IgD-negative memory B cell (primary cell): ENCODE measurements around the gene NOP14. TPM values are rescaled to one million over a fixed set of nuclear protein-coding genes. Genes with fewer than 3 reads are reported as not detected.

Experiments
- H3K27ac Mint-ChIP-seq, 3 donors: one replicate each; pipeline ENCODE4 v1.8.0; 2020 to 2022; ENCODE audit warnings: mild to moderate bottlenecking in 3 of 3, mixed read lengths in 3 of 3, moderate library complexity in 1 of 3
- H3K27me3 Mint-ChIP-seq: one replicate; pipeline ENCODE4 v1.8.0; 2021; ENCODE audit warnings: mixed read lengths
- H3K36me3 Mint-ChIP-seq: one replicate; pipeline ENCODE4 v1.8.0; 2020; ENCODE audit warnings: mild to moderate bottlenecking, mixed read lengths
- H3K4me1 Mint-ChIP-seq, 3 donors: one replicate each; pipeline ENCODE4 v1.8.0; 2020 to 2022; ENCODE audit warnings: mixed read lengths in 3 of 3, mild to moderate bottlenecking in 1 of 3
- H3K4me3 Mint-ChIP-seq, 4 donors: one replicate each; pipeline ENCODE4 v1.8.0; 2020 to 2022; ENCODE audit warnings: mild to moderate bottlenecking in 4 of 4, mixed read lengths in 4 of 4, moderate library complexity in 3 of 4
- H3K9me3 Mint-ChIP-seq, 3 donors: one replicate each; pipeline ENCODE4 v1.8.0; 2020 to 2021; ENCODE audit warnings: mixed read lengths in 3 of 3, mild to moderate bottlenecking in 1 of 3
- polyA plus RNA-seq: library from polyadenylated mRNA; unstranded; fragments of 300-500 nt; fragmentation: Illumina TruSeq; gene quantifications from one replicate; pipeline ENCODE4 v1.2.3, GENCODE V29; 2021

NOP14 gene
- polyA plus RNA-seq, 1 donor from 2014 or later, result 18.9 TPM

GRCh38 chr4:2910409-2910808, 52.8 kb downstream of the NOP14 start:
- H3K4me3 Mint-ChIP-seq, result no peak overlapping the region
- peaks cover 7% of the 10 kb centered on the region for H3K36me3 Mint-ChIP-seq

GRCh38 chr4:2909583-2909982, 53.6 kb downstream of the NOP14 start:
- Mint-ChIP-seq H3K27me3 (no peaks in the 10 kb centered on the region), H3K4me3 (no peak overlapping the region), H3K9me3 (no peaks in the 10 kb centered on the region), H3K36me3 (peaks cover 5% of the 10 kb centered on the region), H3K4me1 (peaks cover 9 to 13% (median 12%) of the 10 kb centered on the region in 3 donors), H3K27ac (peak overlapping the region in 2 of 3 donors; percentile 39 to 40)

More at GRCh38 chr4:2910409-2910808, 52.8 kb downstream of the NOP14 start:
- peaks cover 12 to 18% (median 13%) of the 10 kb centered on the region in 3 donors for H3K4me1 Mint-ChIP-seq
- H3K27me3 Mint-ChIP-seq, result no peaks in the 10 kb centered on the region
- H3K27ac Mint-ChIP-seq, result peak overlapping the region in 2 of 3 donors; percentile 11 to 84
- H3K9me3 Mint-ChIP-seq, result no peaks in the 10 kb centered on the region

- Mint-ChIP-seq H3K4me3 (no peak overlapping the region), H3K4me1 (peaks cover 8 to 12% (median 9%) of the 10 kb centered on the region in 3 donors), H3K27me3 (no peaks in the 10 kb centered on the region), H3K9me3 (no peaks in the 10 kb centered on the region), H3K27ac (no peak overlapping the region), H3K36me3 (peaks cover 5% of the 10 kb centered on the region)
Observed at GRCh38 chr4:2908686-2909085, 54.5 kb downstream of the NOP14 start.

- no peaks in the 10 kb centered on the region for H3K9me3 Mint-ChIP-seq
- peaks cover 8 to 12% (median 9%) of the 10 kb centered on the region in 3 donors for H3K4me1 Mint-ChIP-seq
- H3K4me3 Mint-ChIP-seq, result no peak overlapping the region
- no peaks in the 10 kb centered on the region for H3K27me3 Mint-ChIP-seq
- H3K27ac Mint-ChIP-seq, result no peak overlapping the region
- H3K36me3 Mint-ChIP-seq, result peaks cover 5% of the 10 kb centered on the region
Observed at GRCh38 chr4:2907706-2908293, 55.4 kb downstream of the NOP14 start.

- Mint-ChIP-seq H3K27me3 (no peaks in the 10 kb centered on the region), H3K36me3 (peaks cover 5% of the 10 kb centered on the region), H3K4me3 (no peak overlapping the region), H3K9me3 (no peaks in the 10 kb centered on the region), H3K27ac (no peak overlapping the region), H3K4me1 (peaks cover 8 to 12% (median 9%) of the 10 kb centered on the region in 3 donors)
Observed at GRCh38 chr4:2907226-2907625, 56.0 kb downstream of the NOP14 start.

DNA sequence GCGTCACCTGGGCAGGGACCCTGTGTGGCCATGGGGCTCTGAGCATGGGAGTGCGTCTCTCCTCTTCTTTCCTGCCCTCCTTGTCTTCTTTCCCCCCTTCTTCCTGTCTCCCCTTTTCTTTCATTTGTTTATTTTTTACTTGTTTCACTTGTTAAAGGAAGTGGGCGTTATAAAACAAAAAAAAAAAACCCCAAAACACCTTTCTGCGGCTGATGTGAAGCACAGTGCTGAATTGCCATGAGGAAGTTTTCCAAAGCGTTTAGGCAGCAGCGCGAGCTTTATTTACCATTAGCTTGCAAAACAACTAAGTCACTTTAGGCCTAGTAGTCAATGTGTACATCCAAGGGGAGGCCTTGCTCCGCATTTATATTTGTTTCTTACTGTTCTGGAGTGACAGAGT, 57.0 kb downstream of the NOP14 start:
- no peaks in the 10 kb centered on the region for H3K27me3 Mint-ChIP-seq
- no peak overlapping the region for H3K4me3 Mint-ChIP-seq
- H3K36me3 Mint-ChIP-seq, result peaks cover 5% of the 10 kb centered on the region
- peaks cover 8 to 12% (median 9%) of the 10 kb centered on the region in 3 donors for H3K4me1 Mint-ChIP-seq
- peak overlapping the region; percentile 26 to 86 (median 34) for H3K27ac Mint-ChIP-seq
- no peaks in the 10 kb centered on the region for H3K9me3 Mint-ChIP-seq

- Mint-ChIP-seq H3K4me3 (peak overlapping the region in 1 of 4 donors; percentile 8), H3K27ac (peak overlapping the region; percentile 26 to 53 (median 43)), H3K27me3 (no peaks in the 10 kb centered on the region), H3K36me3 (peaks cover 7% of the 10 kb centered on the region), H3K9me3 (no peaks in the 10 kb centered on the region), H3K4me1 (peaks cover 8 to 9% (median 9%) of the 10 kb centered on the region in 3 donors)
Observed at GRCh38 chr4:2905544-2905943, 57.7 kb downstream of the NOP14 start.

DNA sequence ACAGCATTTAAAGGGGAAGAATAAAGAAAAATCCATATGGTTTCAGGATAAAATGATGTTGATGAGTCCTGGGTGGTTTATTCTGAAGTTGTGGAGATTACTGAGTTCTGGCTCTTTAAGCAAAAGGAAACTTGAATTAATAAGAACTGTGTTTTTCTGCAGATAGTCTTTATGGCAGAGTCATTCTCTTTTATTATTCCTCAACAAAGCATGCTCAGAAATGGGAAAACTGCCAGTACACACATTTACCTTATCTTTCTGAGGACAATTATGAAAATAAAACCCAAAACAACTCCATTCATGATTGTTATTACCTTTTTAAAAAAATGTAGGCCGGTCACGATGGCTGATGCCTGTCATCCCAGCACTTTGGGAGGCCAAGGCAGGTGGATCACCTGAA, 61.1 kb downstream of the NOP14 start:
- Mint-ChIP-seq H3K36me3 (peaks cover 8% of the 10 kb centered on the region), H3K4me1 (peaks cover 3 to 7% (median 5%) of the 10 kb centered on the region in 3 donors), H3K27ac (peak overlapping the region in 1 of 3 donors; percentile 39), H3K27me3 (no peaks in the 10 kb centered on the region), H3K4me3 (no peak overlapping the region), H3K9me3 (no peaks in the 10 kb centered on the region)

DNA sequence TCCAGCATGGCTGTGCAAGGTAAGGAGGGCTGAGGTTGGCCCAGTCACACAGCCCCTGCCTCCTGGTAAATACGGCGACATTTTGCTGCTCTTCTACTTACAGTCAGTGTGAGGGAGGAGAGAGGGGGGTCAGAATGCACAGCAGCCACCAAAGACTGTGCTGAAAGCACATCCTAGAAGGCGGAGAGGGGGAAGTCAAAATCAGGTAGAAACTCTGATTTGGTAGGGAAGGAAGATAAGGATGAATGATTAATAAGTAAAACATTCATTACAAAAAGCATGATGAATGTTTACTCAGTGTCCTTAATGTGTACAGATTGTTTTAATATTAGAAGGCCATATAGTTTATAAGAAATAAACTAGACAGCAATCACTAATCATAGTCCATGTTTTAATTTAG, 62.0 kb downstream of the NOP14 start:
- H3K36me3 Mint-ChIP-seq, result peaks cover 7% of the 10 kb centered on the region
- H3K27me3 Mint-ChIP-seq, result no peaks in the 10 kb centered on the region
- no peaks in the 10 kb centered on the region for H3K9me3 Mint-ChIP-seq
- peaks cover under 1 to 6% (median 3%) of the 10 kb centered on the region in 3 donors for H3K4me1 Mint-ChIP-seq
- H3K27ac Mint-ChIP-seq, result peak overlapping the region in 1 of 3 donors; percentile 83
- no peak overlapping the region for H3K4me3 Mint-ChIP-seq

DNA sequence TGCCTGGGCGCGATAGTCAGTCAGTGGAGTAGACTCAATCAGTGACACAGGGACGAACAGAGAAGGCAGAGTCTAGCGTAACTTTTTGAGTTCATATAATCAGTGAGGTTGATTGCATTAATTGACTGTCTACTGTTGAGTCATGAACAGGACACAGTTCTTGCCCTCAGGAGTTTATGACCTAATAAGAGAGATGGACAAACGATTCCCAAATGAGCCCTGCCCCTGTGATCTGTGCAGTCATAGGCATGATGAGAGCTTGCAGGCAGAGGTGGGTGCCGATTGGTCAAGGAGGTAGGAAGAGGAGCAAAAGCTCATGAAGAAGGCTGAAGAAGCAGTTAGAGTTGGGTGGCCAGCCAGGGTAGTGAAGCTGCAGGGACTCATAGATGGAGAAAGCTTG, 62.5 kb downstream of the NOP14 start:
- peaks cover 6% of the 10 kb centered on the region for H3K36me3 Mint-ChIP-seq
- H3K4me1 Mint-ChIP-seq, result peaks cover 0 to 4% (median 2%) of the 10 kb centered on the region in 3 donors
- no peak overlapping the region for H3K4me3 Mint-ChIP-seq
- H3K9me3 Mint-ChIP-seq, result no peaks in the 10 kb centered on the region
- no peaks in the 10 kb centered on the region for H3K27me3 Mint-ChIP-seq
- H3K27ac Mint-ChIP-seq, result peak overlapping the region in 2 of 3 donors; percentile 62 to 83

- Mint-ChIP-seq H3K4me3 (no peak overlapping the region), H3K4me1 (peaks cover 0 to 4% (median 2%) of the 10 kb centered on the region in 3 donors), H3K36me3 (peaks cover 8% of the 10 kb centered on the region), H3K9me3 (no peaks in the 10 kb centered on the region), H3K27ac (peak overlapping the region in 1 of 3 donors; percentile 80), H3K27me3 (no peaks in the 10 kb centered on the region)
Observed at GRCh38 chr4:2898001-2898400, 65.2 kb downstream of the NOP14 start.

GRCh38 chr4:2893772-2894171, 69.4 kb downstream of the NOP14 start:
- no peaks in the 10 kb centered on the region for H3K27me3 Mint-ChIP-seq
- H3K9me3 Mint-ChIP-seq, result no peaks in the 10 kb centered on the region
- peaks cover 4% of the 10 kb centered on the region for H3K36me3 Mint-ChIP-seq
- no peak overlapping the region for H3K27ac Mint-ChIP-seq
- H3K4me1 Mint-ChIP-seq, result peaks cover 2 to 7% (median 4%) of the 10 kb centered on the region in 3 donors
- H3K4me3 Mint-ChIP-seq, result no peak overlapping the region

DNA sequence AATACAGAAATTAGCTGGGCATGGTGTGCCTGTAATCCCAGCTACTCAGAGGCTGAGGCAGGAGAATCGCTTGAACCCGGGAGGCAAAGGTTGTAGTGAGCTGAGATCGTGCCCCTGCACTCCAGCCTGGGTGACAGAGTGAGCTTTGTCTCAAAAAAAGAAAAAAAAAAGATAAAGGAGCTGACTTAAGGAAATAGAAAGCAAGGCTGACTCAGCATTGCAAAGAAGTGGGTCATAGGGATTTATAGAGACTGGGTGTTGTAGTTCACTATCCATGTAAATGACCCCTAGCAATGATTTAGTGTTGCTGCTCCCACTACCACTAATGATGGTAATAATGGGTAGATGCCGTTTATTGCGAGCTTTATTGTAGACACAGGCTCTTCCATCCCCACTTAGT, 71.9 kb downstream of the NOP14 start:
- H3K27me3 Mint-ChIP-seq, result no peaks in the 10 kb centered on the region
- no peaks in the 10 kb centered on the region for H3K9me3 Mint-ChIP-seq
- peak overlapping the region in 2 of 3 donors; percentile 33 to 65 for H3K27ac Mint-ChIP-seq
- no peak overlapping the region for H3K4me3 Mint-ChIP-seq
- peaks cover 2% of the 10 kb centered on the region for H3K36me3 Mint-ChIP-seq
- H3K4me1 Mint-ChIP-seq, result peaks cover 0 to 9% (median 5%) of the 10 kb centered on the region in 3 donors

- Mint-ChIP-seq H3K27ac (peak overlapping the region in 1 of 3 donors; percentile 81), H3K27me3 (no peaks in the 10 kb centered on the region), H3K4me3 (no peak overlapping the region), H3K9me3 (no peaks in the 10 kb centered on the region), H3K36me3 (peaks cover 4% of the 10 kb centered on the region), H3K4me1 (peaks cover 0 to 9% (median 4%) of the 10 kb centered on the region in 3 donors)
Observed at GRCh38 chr4:2888886-2889285, 74.3 kb downstream of the NOP14 start.
